Hepatocyte (in vitro differentiated cells): ENCODE data around the gene ARHGEF37. TPM values are rescaled to one million over a fixed set of nuclear protein-coding genes. Genes with fewer than 3 reads are reported as not detected.

Experiments used
- DNase-seq: peaks from one replicate; pipeline ENCODE4 v3.0.0-alpha.2; 2016; ENCODE audit warnings: low spot score
- H2AFZ ChIP-seq: fragments of 200-600 bp; sonication (generic); 2 replicates; pipeline ENCODE4 v1.6.0; 2016; ENCODE audit warnings: antibody characterized with exemption, mild to moderate bottlenecking
- H3K27ac ChIP-seq: fragments of 200-600 bp; sonication (generic); 2 replicates; pipeline ENCODE4 v1.5.1; 2016; ENCODE audit warnings: mild to moderate bottlenecking
- H3K27me3 ChIP-seq: fragments of 200-600 bp; sonication (generic); 2 replicates; pipeline ENCODE4 v1.6.1; 2016
- H3K36me3 ChIP-seq: fragments of 200-600 bp; sonication (generic); replicated peaks from 2 replicates; pipeline ENCODE4 v1.5.1; 2016; ENCODE audit warnings: low read depth; ENCODE audit not compliant: insufficient read depth
- H3K4me1 ChIP-seq: fragments of 200-600 bp; sonication (generic); 2 replicates; pipeline ENCODE4 v1.5.1; 2016; ENCODE audit warnings: mild to moderate bottlenecking, moderate library complexity; ENCODE audit not compliant: insufficient read depth
- H3K4me2 ChIP-seq: fragments of 200-600 bp; sonication (generic); 2 replicates; pipeline ENCODE4 v1.6.0; 2016
- H3K4me3 ChIP-seq: fragments of 200-600 bp; sonication (generic); 2 replicates; pipeline ENCODE4 v1.5.1; 2016; ENCODE audit warnings: mild to moderate bottlenecking
- H3K79me2 ChIP-seq: fragments of 200-600 bp; sonication (generic); 2 replicates; pipeline ENCODE4 v1.6.0; 2017; ENCODE audit warnings: mild to moderate bottlenecking
- H3K9me2 ChIP-seq: fragments of 200-600 bp; sonication (generic); replicated peaks from 2 replicates; pipeline ENCODE4 v1.6.0; 2017; ENCODE audit warnings: mild to moderate bottlenecking; ENCODE audit not compliant: insufficient read depth
- H3K9me3 ChIP-seq: fragments of 200-600 bp; sonication (generic); 2 replicates; pipeline ENCODE4 v1.5.1; 2016; ENCODE audit warnings: low read depth, mild to moderate bottlenecking
- H4K20me1 ChIP-seq: fragments of 200-600 bp; sonication (generic); 2 replicates; pipeline ENCODE4 v1.6.0; 2016; ENCODE audit warnings: mild to moderate bottlenecking; ENCODE audit not compliant: insufficient read depth, poor library complexity, severe bottlenecking
- EZH2 ChIP-seq: fragments of 200-600 bp; sonication (generic); IDR thresholded peaks from 2 replicates; pipeline ENCODE4 v1.6.1; 2016; ENCODE audit warnings: antibody characterized with exemption, mild to moderate bottlenecking, borderline replicate concordance
- EZH2phosphoT487 ChIP-seq: fragments of 200-600 bp; sonication (generic); IDR thresholded peaks from one replicate; pipeline ENCODE4 v1.6.1; 2018; ENCODE audit warnings: antibody characterized with exemption, mild to moderate bottlenecking, low read depth, moderate library complexity; ENCODE audit not compliant: unreplicated experiment, severe bottlenecking
- WGBS: methylation state at CpG from one replicate; pipeline ENCODE4 v1.1.6; 2016; ENCODE audit warnings: low lambda C conversion rate; ENCODE audit errors: missing lambda C conversion rate; 5-methylcytosine and 5-hydroxymethylcytosine counted together
- polyA plus RNA-seq: library from polyadenylated mRNA; unstranded; fragments of >200 nt; fragmentation: Nextera tagmentation; extraction: Ambion mirVana; gene quantifications from 2 replicates; pipeline ENCODE4 v1.2.1, GENCODE V29; 2016
- total RNA-seq: library from RNA; depleted of rRNA; stranded (reverse); fragments of >200 nt; gene quantifications from 2 replicates; pipeline ENCODE4 v1.2.3, GENCODE V29; 2014
- TF ChIP-seq, protein P1 (sequence below): fragments of 200-600 bp; sonication (generic); IDR thresholded peaks from 2 replicates; pipeline ENCODE4 v1.5.1; 2016; ENCODE audit warnings: antibody characterized with exemption, mild to moderate bottlenecking; ENCODE audit not compliant: poor library complexity

The ARHGEF37 gene
- total and polyA plus RNA-seq, 2 experiments from 2014 or later = 2.3 to 2.9 TPM

DNA sequence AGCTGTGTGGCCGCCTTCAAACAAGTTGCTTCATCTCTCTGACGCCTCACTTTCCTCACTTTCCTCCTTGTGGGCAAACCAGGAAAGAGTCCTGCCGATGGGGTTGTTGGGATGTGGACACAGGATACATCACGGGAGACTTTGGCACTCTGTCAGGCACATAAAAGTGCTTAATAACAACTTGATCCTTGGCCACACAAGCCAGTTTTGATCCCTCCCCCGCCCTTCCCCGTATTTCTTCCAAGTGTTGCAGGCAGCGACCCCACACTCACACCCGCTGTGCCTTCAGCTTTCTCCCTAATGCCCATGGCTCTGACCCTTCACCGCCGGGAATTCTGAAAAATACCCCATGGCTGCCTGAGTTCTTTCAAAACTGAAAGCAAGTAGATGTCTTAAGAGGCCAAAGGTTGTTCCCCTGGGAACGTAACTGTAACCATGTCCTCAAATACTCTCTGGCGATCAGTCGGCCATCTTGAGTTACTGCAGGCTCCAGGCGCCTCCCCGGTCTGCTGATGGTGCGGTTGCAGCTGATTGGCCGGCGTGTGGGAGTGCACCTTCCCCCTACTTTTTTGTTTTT, 59.8 kb downstream of the ARHGEF37 start:
- TF ChIP-seq EZH2phosphoT487 (no peak), EZH2 (no peak)
- TF ChIP-seq, protein P1, sequence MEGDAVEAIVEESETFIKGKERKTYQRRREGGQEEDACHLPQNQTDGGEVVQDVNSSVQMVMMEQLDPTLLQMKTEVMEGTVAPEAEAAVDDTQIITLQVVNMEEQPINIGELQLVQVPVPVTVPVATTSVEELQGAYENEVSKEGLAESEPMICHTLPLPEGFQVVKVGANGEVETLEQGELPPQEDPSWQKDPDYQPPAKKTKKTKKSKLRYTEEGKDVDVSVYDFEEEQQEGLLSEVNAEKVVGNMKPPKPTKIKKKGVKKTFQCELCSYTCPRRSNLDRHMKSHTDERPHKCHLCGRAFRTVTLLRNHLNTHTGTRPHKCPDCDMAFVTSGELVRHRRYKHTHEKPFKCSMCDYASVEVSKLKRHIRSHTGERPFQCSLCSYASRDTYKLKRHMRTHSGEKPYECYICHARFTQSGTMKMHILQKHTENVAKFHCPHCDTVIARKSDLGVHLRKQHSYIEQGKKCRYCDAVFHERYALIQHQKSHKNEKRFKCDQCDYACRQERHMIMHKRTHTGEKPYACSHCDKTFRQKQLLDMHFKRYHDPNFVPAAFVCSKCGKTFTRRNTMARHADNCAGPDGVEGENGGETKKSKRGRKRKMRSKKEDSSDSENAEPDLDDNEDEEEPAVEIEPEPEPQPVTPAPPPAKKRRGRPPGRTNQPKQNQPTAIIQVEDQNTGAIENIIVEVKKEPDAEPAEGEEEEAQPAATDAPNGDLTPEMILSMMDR = no peak
- no peaks in the 10 kb centered on the region for H4K20me1 ChIP-seq
- no peaks in the 10 kb centered on the region for H3K36me3 ChIP-seq
- H3K9me2 ChIP-seq = no peaks in the 10 kb centered on the region
- H3K4me2 ChIP-seq = no peak overlapping the region
- H2AFZ ChIP-seq = no peak overlapping the region
- H3K27ac ChIP-seq = peak overlapping the region; percentile 50
- 82% methylated on average over 18 of the region's 18 CpGs for WGBS
- H3K27me3 ChIP-seq = no peaks in the 10 kb centered on the region
- H3K4me1 ChIP-seq = no peaks in the 10 kb centered on the region
- H3K4me3 ChIP-seq = no peak overlapping the region
- no peaks in the 10 kb centered on the region for H3K9me3 ChIP-seq
- H3K79me2 ChIP-seq = no peaks in the 10 kb centered on the region
- DNase-seq = peak; percentile 43

DNA sequence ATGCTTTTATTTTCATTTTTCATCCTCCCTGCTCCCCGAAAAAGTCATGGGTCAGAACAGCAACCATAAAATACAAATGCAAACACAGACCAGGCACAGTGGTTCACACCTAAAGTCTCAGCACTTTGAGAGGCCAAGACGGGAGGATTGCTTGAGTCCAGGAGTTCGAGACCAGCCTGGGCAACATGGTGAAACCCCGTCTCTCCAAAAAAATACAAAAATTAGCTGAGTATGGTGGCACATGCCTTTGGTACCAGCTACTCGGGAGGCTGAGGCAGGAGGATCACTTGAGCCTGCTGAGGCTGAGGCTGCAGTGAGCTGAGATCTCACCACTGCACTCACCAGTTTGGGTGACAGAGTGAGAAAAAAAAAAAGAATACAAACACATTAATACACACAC, 60.3 kb downstream of the ARHGEF37 start:
- H3K27me3 ChIP-seq = no peaks in the 10 kb centered on the region
- no peak for TF ChIP-seq EZH2phosphoT487
- TF ChIP-seq, protein P1 = no peak
- no peak for TF ChIP-seq EZH2
- no peaks in the 10 kb centered on the region for H3K36me3 ChIP-seq
- H3K4me1 ChIP-seq = no peaks in the 10 kb centered on the region
- WGBS = 98% methylated on average over 5 of the region's 5 CpGs
- H2AFZ ChIP-seq = no peak overlapping the region
- no peak overlapping the region for H3K4me3 ChIP-seq
- H3K79me2 ChIP-seq = no peaks in the 10 kb centered on the region
- DNase-seq = no peak
- H4K20me1 ChIP-seq = no peaks in the 10 kb centered on the region
- H3K9me3 ChIP-seq = no peaks in the 10 kb centered on the region
- no peaks in the 10 kb centered on the region for H3K9me2 ChIP-seq
- H3K27ac ChIP-seq = no peak overlapping the region
- H3K4me2 ChIP-seq = no peak overlapping the region

DNA sequence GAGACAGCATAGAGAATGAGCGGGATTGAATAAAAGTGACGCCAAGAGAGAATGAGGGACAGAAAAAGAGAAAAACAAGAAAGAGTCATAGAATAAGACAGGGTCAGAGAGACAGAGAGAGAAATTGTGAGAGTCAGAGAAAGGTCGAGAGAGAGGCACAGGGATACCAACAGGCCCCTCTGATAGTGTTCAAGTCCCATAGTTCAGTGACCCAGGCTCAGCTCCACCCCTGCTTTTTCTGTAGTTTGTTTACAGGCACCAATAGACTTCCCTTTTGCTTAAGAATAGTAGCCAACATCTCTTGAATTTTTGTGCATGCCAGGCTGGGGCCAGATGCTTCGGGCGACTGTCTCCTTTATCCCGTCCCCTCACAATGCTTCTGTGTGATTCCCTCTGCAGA, 62.5 kb downstream of the ARHGEF37 start:
- Histone ChIP-seq H3K4me2 (no peak overlapping the region), H3K27ac (no peak overlapping the region), H2AFZ (no peak overlapping the region), H3K4me1 (no peaks in the 10 kb centered on the region), H3K4me3 (no peak overlapping the region), H4K20me1 (no peaks in the 10 kb centered on the region), H3K9me2 (no peaks in the 10 kb centered on the region), H3K9me3 (no peaks in the 10 kb centered on the region), H3K79me2 (no peaks in the 10 kb centered on the region), H3K36me3 (no peaks in the 10 kb centered on the region), H3K27me3 (no peaks in the 10 kb centered on the region)
- WGBS = 91% methylated on average over 6 of the region's 6 CpGs
- no peak for TF ChIP-seq EZH2phosphoT487
- no peak for TF ChIP-seq EZH2
- TF ChIP-seq, protein P1 = no peak
- DNase-seq = no peak

DNA sequence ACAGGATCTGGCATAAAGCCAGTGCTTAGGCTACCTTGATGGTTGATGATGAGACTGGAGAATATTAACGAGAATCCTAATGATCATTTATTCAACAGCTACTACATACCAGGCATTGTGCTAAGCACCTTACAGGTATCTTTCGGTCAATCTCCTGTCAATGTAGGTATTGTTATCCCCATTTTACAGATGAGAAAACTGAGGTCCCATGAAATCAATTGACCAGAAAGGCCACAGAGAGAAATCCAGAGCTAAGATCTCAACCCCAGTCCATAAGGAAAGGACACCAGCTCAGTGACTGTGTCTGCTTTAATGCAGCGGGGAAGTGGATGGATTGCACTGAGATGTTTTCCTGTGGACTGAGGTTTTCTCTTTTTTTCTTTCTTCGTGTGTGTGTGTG, 63.3 kb downstream of the ARHGEF37 start:
- H2AFZ ChIP-seq = no peak overlapping the region
- no peaks in the 10 kb centered on the region for H3K9me3 ChIP-seq
- no peaks in the 10 kb centered on the region for H3K9me2 ChIP-seq
- H3K4me3 ChIP-seq = no peak overlapping the region
- DNase-seq = no peak
- H3K79me2 ChIP-seq = no peaks in the 10 kb centered on the region
- WGBS = 88% methylated on average over 4 of the region's 4 CpGs
- no peaks in the 10 kb centered on the region for H4K20me1 ChIP-seq
- no peak overlapping the region for H3K27ac ChIP-seq
- no peaks in the 10 kb centered on the region for H3K4me1 ChIP-seq
- TF ChIP-seq EZH2phosphoT487 = no peak
- TF ChIP-seq EZH2 = no peak
- TF ChIP-seq, protein P1 = no peak
- H3K4me2 ChIP-seq = no peak overlapping the region
- H3K36me3 ChIP-seq = no peaks in the 10 kb centered on the region
- no peaks in the 10 kb centered on the region for H3K27me3 ChIP-seq
